SK-N-MC (cell line): ENCODE measurements around the gene CHD3.

Experiments
- EZH2 ChIP-seq: fragments of 200-600 bp; sonication (generic); IDR thresholded peaks from one replicate; pipeline ENCODE4 v1.6.1; 2017; ENCODE audit warnings: antibody characterized with exemption
- POLR2AphosphoS5 ChIP-seq: IDR thresholded peaks from 2 replicates; pipeline ENCODE4 v1.6.1; 2012; ENCODE audit warnings: mild to moderate bottlenecking, low read depth, low read length, borderline replicate concordance

DNA sequence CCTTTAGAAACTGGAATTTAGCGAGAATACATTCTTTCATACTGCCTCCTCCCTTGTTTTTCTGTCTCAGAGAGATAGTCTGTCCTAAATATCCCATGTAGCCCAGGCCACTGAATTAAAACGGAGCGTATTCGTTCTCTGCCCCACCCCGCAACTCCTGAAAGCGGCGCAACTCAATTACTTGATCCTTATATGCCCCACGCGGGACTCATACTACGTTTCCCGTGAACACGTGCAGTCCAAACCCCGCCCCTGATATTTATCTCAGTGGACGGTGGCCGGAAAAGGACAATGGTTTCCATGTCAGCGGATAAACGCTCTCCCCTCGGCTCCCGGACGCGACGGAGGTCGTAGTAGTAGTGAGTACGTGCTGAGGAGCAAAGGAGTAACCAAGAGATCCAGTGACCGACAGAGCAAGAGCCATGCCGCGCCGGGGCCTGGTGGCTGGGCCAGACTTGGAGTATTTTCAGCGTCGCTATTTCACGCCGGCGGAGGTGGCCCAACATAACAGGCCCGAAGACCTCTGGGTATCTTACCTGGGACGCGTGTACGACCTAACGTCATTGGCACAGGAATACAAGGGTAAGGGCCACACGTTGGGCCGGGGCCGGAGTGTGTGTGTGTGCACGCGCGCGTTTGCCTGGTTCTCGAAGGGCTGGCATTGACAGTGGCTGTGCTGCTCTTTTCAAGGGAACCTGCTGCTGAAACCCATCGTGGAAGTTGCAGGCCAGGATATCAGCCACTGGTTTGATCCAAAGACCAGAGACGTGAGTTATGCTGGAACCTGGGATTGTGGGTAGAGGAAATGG, 30.7 kb upstream of the CHD3 start, which contains the start of gene CYB5D1:
- TF ChIP-seq POLR2AphosphoS5 (no peak; the same call in 1 of the 2 replicates), EZH2 (no peak)
